G401 (cell line): ENCODE results near the gene TACR3. TPM values are rescaled to one million over a fixed set of nuclear protein-coding genes. Genes with fewer than 3 reads are reported as not detected.
"Not testable (repeated sequence)": the region's sequence is repeated elsewhere in the genome, so short reads cannot be mapped to it uniquely, and the experiment has no call there.

Experiments used
- DNase-seq: peaks from one replicate; pipeline ENCODE4 v3.0.0-alpha.2; 2015; ENCODE audit warnings: low spot score
- in situ Hi-C: cut with HindIII; loops from 2 replicates; pipeline ENCODE4 v1.10.0; 2016; ENCODE audit warnings: low sequenced_read_pairs, mixed read lengths
- total RNA-seq: library from RNA; depleted of rRNA; stranded (reverse); fragments of >200 nt; shearing (Covaris generic); gene quantifications from 2 replicates; pipeline ENCODE4 v1.2.3, GENCODE V29; 2014; rRNA removed

Gene TACR3
- not detected in 2 replicates for total RNA-seq

GRCh38 chr4:103719830-103720207, at the start of gene TACR3:
TSS of gene TACR3 (minus strand) at chr4:103719985. CDS start at chr4:103719675, 310 bp downstream.
- in situ Hi-C loops = no loop called here
- DNase-seq = no peak

DNA sequence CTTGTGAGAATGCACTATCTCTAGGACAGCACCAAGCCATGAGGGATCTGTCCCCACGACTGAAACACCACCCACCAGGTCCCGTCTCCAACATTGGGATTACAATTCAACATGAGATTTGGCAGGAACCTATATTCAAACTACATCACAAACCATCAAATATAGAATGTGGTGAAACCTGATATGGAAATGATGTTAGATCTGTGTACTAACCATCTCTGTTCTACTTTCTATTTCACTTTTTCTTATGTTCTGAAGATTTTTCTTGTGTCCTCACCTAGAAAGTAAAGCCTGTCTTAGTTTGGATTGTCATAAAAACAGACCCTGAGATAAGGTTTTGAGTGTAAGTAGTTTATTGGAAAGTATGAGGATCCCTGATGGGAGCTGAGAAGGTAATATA, 37.8 kb upstream of the TACR3 start:
- in situ Hi-C loops = no loop called here
- no peak for DNase-seq

GRCh38 chr4:103756741-103757140, 37.0 kb upstream of the TACR3 start:
- no peak for DNase-seq
- in situ Hi-C loops = no loop called here

- in situ Hi-C loops = no loop called here
- DNase-seq = no peak
Observed at GRCh38 chr4:103754844-103755243, 35.1 kb upstream of the TACR3 start.

GRCh38 chr4:103753868-103754653, 34.3 kb upstream of the TACR3 start:
- no peak for DNase-seq
- in situ Hi-C loops = no loop called here

DNA sequence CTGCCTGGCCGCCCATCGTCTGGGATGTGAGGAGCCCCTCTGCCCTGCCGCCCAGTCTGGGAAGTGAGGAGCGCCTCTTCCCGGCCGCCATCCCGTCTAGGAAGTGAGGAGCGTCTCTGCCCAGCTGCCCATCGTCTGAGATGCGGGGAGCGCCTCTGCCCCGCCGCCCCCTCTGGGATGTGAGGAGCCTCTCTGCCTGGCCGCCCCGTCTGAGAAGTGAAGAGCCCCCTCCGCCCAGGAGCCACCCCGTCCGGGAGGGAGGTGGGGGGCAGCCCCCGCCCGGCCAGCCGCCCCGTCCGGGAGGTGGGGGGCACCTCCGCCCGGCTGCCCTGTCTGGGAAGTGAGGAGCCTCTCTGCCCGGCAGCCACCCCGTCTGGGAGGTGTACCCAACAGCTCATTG, 3.4 kb upstream of the TACR3 start:
- in situ Hi-C loops, DNase-seq: not testable (repeated sequence)

GRCh38 chr4:103721251-103721650, 1.5 kb upstream of the TACR3 start:
- DNase-seq = no peak
- in situ Hi-C loops = no loop called here

DNA sequence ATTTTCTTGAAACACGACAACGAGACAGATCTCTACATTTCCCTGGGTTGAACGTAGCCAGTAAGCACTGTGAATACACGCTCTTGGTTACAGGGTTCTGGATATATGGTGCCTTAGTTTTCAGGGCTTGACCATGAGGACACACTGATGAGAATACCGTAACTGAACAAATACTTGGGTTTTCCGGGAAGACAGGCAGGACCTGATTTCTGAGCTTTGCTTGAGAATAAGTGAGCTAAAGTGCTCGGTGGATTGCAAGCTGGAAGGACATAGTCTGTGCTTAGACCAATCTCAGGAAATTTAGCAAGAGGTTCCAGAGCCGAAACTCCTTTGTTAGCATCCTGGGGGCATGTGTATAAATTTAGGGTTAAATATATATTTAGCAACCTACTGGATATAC, 876 bp upstream of the TACR3 start:
- no peak for DNase-seq
- in situ Hi-C loops = no loop called here

- in situ Hi-C loops = no loop called here
- no peak for DNase-seq
Observed at GRCh38 chr4:103719105-103719829, 518 bp downstream of the TACR3 start.

- DNase-seq = no peak
- in situ Hi-C loops = no loop called here
Observed at GRCh38 chr4:103692615-103693014, 27.2 kb downstream of the TACR3 start.

DNA sequence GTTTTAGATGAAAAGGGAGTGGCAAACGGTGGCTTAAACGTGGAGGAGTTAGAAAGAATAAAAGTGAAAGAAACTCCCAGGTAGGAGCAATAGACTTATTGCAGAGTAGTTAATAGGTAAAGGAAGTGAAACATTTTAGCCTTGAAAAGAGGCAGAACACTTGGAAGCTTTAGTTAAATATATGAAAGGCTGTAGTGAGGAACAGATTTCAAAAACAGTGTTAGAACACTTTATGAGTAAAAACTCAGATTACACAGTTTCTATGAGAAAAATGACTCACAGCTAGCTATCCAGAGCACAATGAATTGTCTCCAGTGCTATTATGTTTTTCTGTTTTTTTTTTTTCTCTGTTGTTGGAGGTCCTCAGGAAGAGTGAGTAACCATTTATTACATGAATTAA, 45.8 kb downstream of the TACR3 start:
- no peak for DNase-seq
- in situ Hi-C loops = no loop called here

- in situ Hi-C loops, DNase-seq: not testable (repeated sequence)
Observed at GRCh38 chr4:103666764-103667163, 53.0 kb downstream of the TACR3 start.

- in situ Hi-C loops = no loop called here
- DNase-seq = no peak
Observed at GRCh38 chr4:103664436-103665075, 55.2 kb downstream of the TACR3 start.

DNA sequence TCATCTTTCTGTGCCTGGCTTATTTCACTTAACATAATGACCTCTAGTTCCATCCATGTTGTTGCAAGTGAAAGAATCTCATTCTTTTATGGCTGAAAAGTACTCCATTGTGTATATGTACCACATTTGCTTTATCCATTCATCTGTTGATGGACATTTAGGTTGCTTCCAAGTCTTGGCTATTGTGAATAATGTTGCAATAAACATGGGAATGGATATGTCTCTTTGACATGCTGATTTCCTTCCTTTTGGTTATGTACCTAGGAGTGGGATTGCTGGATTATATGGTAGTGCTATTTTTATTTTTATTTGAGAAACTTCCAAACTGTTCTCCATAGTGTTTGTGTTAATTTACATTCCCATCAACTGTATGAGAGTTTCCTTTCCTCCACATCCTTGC, 71.2 kb downstream of the TACR3 start:
- DNase-seq = no peak
- in situ Hi-C loops = no loop called here

DNA sequence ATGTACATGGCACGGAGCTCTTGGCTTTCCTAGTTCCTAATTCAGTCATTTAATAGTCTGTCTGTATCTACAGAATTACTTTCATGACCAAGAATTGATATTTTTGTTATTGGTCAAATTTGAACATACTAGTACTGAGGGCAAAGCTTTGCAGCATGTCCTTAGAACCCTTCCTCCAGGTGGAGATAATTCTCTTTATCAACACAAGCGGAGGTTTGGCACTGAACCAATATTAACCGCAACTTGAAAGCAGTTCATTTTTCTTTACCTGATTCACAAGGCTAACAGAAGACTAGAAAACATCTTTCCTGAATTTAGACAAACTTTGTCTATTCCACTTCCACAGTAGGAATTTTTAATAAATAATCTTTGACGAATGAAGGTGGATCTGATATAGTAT, 73.8 kb downstream of the TACR3 start:
- in situ Hi-C loops = no loop called here
- DNase-seq = no peak

- in situ Hi-C loops = no loop called here
- DNase-seq = no peak
Observed at GRCh38 chr4:103634236-103634635, 85.5 kb downstream of the TACR3 start.

- in situ Hi-C loops = no loop called here
Observed at GRCh38 chr4:103626296-103626695, 93.5 kb downstream of the TACR3 start.

DNA sequence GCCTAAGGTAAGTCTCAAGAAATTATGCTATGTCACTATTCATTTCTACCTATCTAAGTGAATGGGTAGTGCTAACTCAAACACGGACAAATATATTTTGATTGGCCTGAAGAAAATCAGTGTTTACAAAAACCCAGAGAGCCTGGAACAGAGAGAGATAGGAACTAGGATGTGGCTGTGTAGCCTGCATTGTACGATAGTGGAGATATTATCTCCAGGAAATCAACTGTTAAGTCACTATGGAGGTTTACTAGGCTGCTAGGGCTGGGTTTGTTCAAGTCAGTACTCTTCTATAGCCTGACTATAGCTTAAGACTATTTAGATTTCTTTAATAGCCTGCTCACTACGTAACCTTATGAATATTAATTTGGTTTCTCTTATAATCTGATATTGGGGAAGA, 127.9 kb downstream of the TACR3 start:
- in situ Hi-C loops = no loop called here
- DNase-seq = no peak

More at GRCh38 chr4:103626296-103626695, 93.5 kb downstream of the TACR3 start:
- no peak for DNase-seq

GRCh38 chr4:103567591-103567990, 152.2 kb downstream of the TACR3 start:
- in situ Hi-C loops = no loop called here

DNA sequence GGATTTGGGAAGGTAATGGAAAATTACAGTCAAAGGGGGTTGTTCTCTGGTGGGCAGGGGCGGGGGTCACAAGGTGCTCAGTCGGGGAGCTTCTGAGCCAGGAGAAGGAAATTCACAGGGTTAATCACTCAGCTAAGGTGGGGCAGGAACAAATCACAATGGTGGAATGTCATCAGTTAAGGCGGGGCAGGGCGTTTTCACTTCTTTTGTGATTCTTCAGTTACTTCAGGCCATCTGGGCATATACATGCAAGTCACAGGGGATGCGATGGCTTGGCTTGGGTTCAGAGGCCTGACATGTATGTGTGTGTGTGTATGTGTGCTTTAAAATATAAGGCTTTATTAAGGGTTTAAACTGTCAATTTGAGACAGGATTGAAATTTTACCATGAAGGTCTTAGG, 160.6 kb downstream of the TACR3 start:
- DNase-seq, in situ Hi-C loops: not testable (repeated sequence)

More at GRCh38 chr4:103567591-103567990, 152.2 kb downstream of the TACR3 start:
- no peak for DNase-seq
